Measurements from ENCODE around the gene PSEN2. TPM values are rescaled to one million over a fixed set of nuclear protein-coding genes. Genes with fewer than 3 reads are reported as not detected.

PSEN2 gene
- total RNA-seq, 1 experiment from 2014 or later: 37.5 TPM

DNA sequence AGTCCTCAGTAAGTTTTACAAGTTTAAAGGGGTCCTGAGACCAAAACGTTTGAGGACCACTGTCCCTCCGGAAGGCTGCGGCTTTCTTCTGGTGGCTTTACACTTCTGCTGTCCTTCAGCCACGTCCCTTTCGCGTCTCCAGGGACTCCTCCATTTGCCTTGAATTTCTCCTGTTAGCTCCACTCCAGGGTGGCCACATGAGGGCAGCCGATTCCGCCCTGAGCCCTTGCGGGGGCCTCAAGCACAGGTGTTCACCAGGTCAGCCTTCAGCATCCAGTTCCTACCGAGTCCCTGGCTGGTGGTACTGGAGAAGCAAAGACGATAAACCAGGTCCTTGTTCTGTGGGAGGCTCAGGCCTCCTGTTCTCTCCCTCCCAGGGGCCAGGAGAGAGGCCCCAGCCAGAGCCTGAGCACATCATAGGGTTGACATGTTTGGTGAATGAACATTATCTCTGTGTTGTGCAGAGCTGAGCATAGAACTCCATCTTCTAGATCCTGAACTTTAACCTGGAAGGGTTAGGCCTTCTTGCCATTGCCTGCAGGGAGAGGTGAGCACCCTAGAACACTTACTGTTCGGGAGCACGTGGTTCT, 42.3 kb downstream of the PSEN2 start:
- peak; percentile 82 to 85 for DNase-seq

DNA sequence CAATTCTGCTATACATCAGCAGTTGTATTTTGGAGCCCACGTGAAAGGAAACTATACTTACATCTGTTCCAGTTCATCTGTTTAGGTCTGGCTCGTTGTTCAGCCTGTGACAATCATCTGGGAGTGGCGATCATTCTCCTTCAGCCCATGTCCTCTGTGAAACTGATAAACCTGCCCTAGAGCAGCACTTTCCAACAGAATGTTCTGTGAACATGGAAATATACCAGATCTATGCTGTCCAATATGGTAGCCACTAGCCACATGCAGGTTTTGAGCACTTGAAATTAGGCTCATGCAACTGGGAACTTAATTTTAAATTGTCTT, 45.2 kb downstream of the PSEN2 start:
- POLR2A ChIA-PET: no interaction called here
- Mint-ChIP-seq H3K27ac (ENCODE audit: unreplicated experiment) (no peak overlapping the region), H3K4me1 (ENCODE audit: low read depth, unreplicated experiment) (no peaks in the 10 kb centered on the region), H3K27me3 (ENCODE audit: insufficient read depth, unreplicated experiment) (no peaks in the 10 kb centered on the region), H3K36me3 (ENCODE audit: insufficient read depth, unreplicated experiment) (no peaks in the 10 kb centered on the region), H3K9me3 (ENCODE audit: unreplicated experiment) (no peaks in the 10 kb centered on the region), H3K4me3 (ENCODE audit: unreplicated experiment) (no peak overlapping the region)
- Histone ChIP-seq H3K9me3 (no peaks in the 10 kb centered on the region), H3K4me1 (no peaks in the 10 kb centered on the region), H3K4me3 (ENCODE audit: low read depth, low read length) (no peak overlapping the region), H3K27me3 (replicated peaks; ENCODE audit: control insufficient read depth, insufficient read depth, low read length) (no peaks in the 10 kb centered on the region), H3K36me3 (ENCODE audit: control insufficient read depth, insufficient read depth, low read length) (no peaks in the 10 kb centered on the region)
- DNase-seq: no peak
- CTCF ChIA-PET: no interaction called here
- intact Hi-C loops (cut with micrococcal nuclease; ENCODE audit: unreplicated experiment): no loop called here
- TF ChIP-seq, protein P1, sequence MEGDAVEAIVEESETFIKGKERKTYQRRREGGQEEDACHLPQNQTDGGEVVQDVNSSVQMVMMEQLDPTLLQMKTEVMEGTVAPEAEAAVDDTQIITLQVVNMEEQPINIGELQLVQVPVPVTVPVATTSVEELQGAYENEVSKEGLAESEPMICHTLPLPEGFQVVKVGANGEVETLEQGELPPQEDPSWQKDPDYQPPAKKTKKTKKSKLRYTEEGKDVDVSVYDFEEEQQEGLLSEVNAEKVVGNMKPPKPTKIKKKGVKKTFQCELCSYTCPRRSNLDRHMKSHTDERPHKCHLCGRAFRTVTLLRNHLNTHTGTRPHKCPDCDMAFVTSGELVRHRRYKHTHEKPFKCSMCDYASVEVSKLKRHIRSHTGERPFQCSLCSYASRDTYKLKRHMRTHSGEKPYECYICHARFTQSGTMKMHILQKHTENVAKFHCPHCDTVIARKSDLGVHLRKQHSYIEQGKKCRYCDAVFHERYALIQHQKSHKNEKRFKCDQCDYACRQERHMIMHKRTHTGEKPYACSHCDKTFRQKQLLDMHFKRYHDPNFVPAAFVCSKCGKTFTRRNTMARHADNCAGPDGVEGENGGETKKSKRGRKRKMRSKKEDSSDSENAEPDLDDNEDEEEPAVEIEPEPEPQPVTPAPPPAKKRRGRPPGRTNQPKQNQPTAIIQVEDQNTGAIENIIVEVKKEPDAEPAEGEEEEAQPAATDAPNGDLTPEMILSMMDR (IDR thresholded peaks at IDR 0.05; ENCODE audit: insufficient read depth in 1 of 2, low read depth in 1 of 2, low read length in 1 of 2, severe bottlenecking in 1 of 2, unreplicated experiment in 1 of 2): no peak
- BruUV-seq (replicated peaks): no TSS peak

More for the DNA sequence above, 42.3 kb downstream of the PSEN2 start:
- BruUV-seq (replicated peaks): no TSS peak
- ChIA-PET CTCF (interaction anchor here (0.6 to 1.3 kb wide), 4 partner anchors 26 to 457 kb away, joined by 3 to 4 read pairs (median 4); no protein-coding TSS in a partner anchor), POLR2A (no interaction called here)
- no peaks in the 10 kb centered on the region for H3K4me1 ChIP-seq
- no peaks in the 10 kb centered on the region for H3K9me3 Mint-ChIP-seq (ENCODE audit: unreplicated experiment)
- no peaks in the 10 kb centered on the region for H3K27me3 ChIP-seq (replicated peaks; ENCODE audit: control insufficient read depth, insufficient read depth, low read length)
- TF ChIP-seq, protein P1 (IDR thresholded peaks at IDR 0.05; ENCODE audit: insufficient read depth in 1 of 2, low read depth in 1 of 2, low read length in 1 of 2, severe bottlenecking in 1 of 2, unreplicated experiment in 1 of 2): peak; percentile 71 to 91
- peaks cover 6% of the 10 kb centered on the region for H3K36me3 Mint-ChIP-seq (ENCODE audit: insufficient read depth, unreplicated experiment)
- no peaks in the 10 kb centered on the region for H3K36me3 ChIP-seq (ENCODE audit: control insufficient read depth, insufficient read depth, low read length)
- no peak overlapping the region for H3K27ac Mint-ChIP-seq (ENCODE audit: unreplicated experiment)
- H3K4me3 Mint-ChIP-seq (ENCODE audit: unreplicated experiment): no peak overlapping the region
- intact Hi-C loops (cut with micrococcal nuclease; ENCODE audit: unreplicated experiment): loop anchor here (1.0 kb wide), 2 partner anchors 32 to 525 kb away; no protein-coding TSS in a partner anchor
- H3K9me3 ChIP-seq: no peaks in the 10 kb centered on the region
- no peaks in the 10 kb centered on the region for H3K4me1 Mint-ChIP-seq (ENCODE audit: low read depth, unreplicated experiment)
- no peaks in the 10 kb centered on the region for H3K27me3 Mint-ChIP-seq (ENCODE audit: insufficient read depth, unreplicated experiment)
- no peak overlapping the region for H3K4me3 ChIP-seq (ENCODE audit: low read depth, low read length)

DNA sequence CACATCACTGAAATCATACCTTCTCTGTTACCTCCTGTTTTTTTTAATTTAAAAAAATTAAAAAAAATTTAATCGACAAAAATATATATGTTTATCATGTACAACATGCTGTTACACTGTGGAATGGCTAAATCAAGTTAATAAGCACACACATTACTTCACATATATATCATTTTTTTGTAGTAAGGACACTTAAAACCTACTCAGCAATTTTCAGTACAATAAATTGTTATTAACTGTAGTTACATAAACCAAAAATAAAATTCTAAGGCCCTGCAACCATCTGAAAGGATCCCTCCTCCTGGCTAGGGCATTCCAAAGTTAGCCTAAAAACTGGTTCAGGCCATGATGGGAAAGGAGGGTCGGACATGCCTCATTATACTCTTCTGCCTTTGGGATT, 46.1 kb downstream of the PSEN2 start:
- TF ChIP-seq, protein P1 (IDR thresholded peaks at IDR 0.05; ENCODE audit: insufficient read depth in 1 of 2, low read depth in 1 of 2, low read length in 1 of 2, severe bottlenecking in 1 of 2, unreplicated experiment in 1 of 2): no peak
- no peak for DNase-seq
- ChIA-PET CTCF (no interaction called here), POLR2A (no interaction called here)
- Mint-ChIP-seq H3K27me3 (ENCODE audit: insufficient read depth, unreplicated experiment) (no peaks in the 10 kb centered on the region), H3K36me3 (ENCODE audit: insufficient read depth, unreplicated experiment) (no peaks in the 10 kb centered on the region), H3K4me1 (ENCODE audit: low read depth, unreplicated experiment) (no peaks in the 10 kb centered on the region), H3K4me3 (ENCODE audit: unreplicated experiment) (no peak overlapping the region), H3K27ac (ENCODE audit: unreplicated experiment) (no peak overlapping the region), H3K9me3 (ENCODE audit: unreplicated experiment) (no peaks in the 10 kb centered on the region)
- Histone ChIP-seq H3K36me3 (ENCODE audit: control insufficient read depth, insufficient read depth, low read length) (no peaks in the 10 kb centered on the region), H3K4me3 (ENCODE audit: low read depth, low read length) (no peak overlapping the region), H3K4me1 (no peaks in the 10 kb centered on the region), H3K9me3 (no peaks in the 10 kb centered on the region), H3K27me3 (replicated peaks; ENCODE audit: control insufficient read depth, insufficient read depth, low read length) (no peaks in the 10 kb centered on the region)
- intact Hi-C loops (cut with micrococcal nuclease; ENCODE audit: unreplicated experiment): no loop called here
- no TSS peak for BruUV-seq (replicated peaks)

Measured in Caco-2 (cell line).